Liver (tissue), 3 donors: Measurements from ENCODE around the gene RPS6KA2.

Experiments used
- ATF3 ChIP-seq: IDR thresholded peaks from 2 replicates; pipeline ENCODE4 v1.6.1; 2016; ENCODE audit warnings: antibody characterized with exemption
- CTCF ChIP-seq: fragments of 150-350 bp; IDR thresholded peaks from 2 replicates; pipeline ENCODE4 v1.5.1; 2017; ENCODE audit warnings: improper control_type of control experiment, low read depth, low read length; ENCODE audit not compliant: missing input control
- JUND ChIP-seq, 2 donors: IDR thresholded peaks; 2 replicates each; pipeline ENCODE4 v1.6.1; 2016; ENCODE audit warnings: antibody characterized with exemption in 2 of 2
- RAD21 ChIP-seq, 2 donors: IDR thresholded peaks; 2 replicates each; pipeline ENCODE4 v1.6.1; 2016; ENCODE audit warnings: antibody characterized with exemption in 2 of 2, mild to moderate bottlenecking in 2 of 2
- REST ChIP-seq: IDR thresholded peaks from 2 replicates; pipeline ENCODE4 v1.6.1; 2016; ENCODE audit warnings: antibody characterized with exemption, mild to moderate bottlenecking
- YY1 ChIP-seq: IDR thresholded peaks from 2 replicates; pipeline ENCODE4 v1.6.1; 2016; ENCODE audit warnings: antibody characterized with exemption, mild to moderate bottlenecking
- ZBTB33 ChIP-seq: IDR thresholded peaks from 2 replicates; pipeline ENCODE4 v1.6.1; 2016; ENCODE audit warnings: antibody characterized with exemption
- donor health status: healthy.
- donor health status: healthy.

- no peak for TF ChIP-seq CTCF
- no peak for TF ChIP-seq ATF3
- TF ChIP-seq REST: no peak
- no peak for TF ChIP-seq ZBTB33
- TF ChIP-seq JUND (IDR thresholded peaks at IDR 0.05): no peak
- TF ChIP-seq YY1: no peak
- TF ChIP-seq RAD21 (IDR thresholded peaks at IDR 0.05): no peak
These were observed 130.6 kb downstream of the RPS6KA2 start for GRCh38 chr6:166496460-166496859.
